Urothelium cell line (cell line): ENCODE measurements around the gene C17orf107.
"Not testable (repeated sequence)": the region's sequence is repeated elsewhere in the genome, so short reads cannot be mapped to it uniquely, and the experiment has no call there.

ENCODE experiments used
- DNase-seq: peaks from one replicate; pipeline ENCODE4 v3.0.0; 2011; ENCODE audit warnings: low spot score, mixed read lengths
- FAIRE-seq: peaks from 2 replicates; lab custom pipeline; 2011; peaks lifted over from hg19 to GRCh38; lab: Jason Lieb, UNC

The C17orf107 gene

DNA sequence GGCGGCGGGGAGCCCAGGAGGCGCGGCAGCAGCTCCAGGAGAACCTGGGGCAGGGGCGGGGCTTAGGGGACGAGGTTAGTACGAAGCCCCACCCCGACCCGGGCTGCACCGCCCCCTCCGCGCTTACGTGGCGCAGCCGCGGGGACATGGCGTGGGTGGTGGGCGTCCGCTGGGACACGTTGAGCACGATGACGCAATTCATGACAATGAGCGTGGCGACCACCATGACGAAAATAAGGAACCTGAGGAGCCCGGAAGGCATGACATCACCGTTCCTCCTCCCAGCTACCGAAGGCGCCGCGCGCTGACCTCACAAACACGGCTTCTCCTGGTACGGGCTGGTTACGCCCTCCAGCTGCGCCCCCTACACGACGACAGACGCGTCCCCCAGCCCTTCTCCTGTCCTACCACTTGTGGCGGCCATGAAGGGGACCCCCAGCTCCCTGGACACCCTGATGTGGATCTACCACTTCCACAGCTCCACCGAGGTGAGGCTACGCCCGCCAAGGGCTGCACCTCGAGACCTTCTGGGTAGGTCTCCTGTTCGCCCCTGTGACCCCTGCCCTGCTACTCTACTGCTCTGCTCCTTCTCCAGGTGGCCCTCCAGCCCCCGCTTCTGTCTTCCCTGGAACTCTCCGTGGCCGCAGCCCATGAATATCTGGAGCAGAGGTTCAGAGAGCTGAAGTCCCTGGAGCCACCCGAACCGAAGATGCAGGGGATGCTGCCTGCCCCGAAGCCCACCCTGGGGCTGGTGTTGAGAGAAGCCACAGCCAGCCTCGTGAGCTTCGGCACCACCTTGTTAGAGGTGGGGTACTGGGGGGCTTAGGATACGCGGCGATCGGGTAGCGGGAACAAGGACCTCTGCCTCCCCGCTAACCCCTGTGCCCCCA is at the start of gene C17orf107:
Gene C17orf107 (plus strand): TSS at position 196 of the 890 bp plus-strand sequence. CDS start 227 bp downstream, at position 423.
- DNase-seq (no peak), FAIRE-seq (no peak)

DNA sequence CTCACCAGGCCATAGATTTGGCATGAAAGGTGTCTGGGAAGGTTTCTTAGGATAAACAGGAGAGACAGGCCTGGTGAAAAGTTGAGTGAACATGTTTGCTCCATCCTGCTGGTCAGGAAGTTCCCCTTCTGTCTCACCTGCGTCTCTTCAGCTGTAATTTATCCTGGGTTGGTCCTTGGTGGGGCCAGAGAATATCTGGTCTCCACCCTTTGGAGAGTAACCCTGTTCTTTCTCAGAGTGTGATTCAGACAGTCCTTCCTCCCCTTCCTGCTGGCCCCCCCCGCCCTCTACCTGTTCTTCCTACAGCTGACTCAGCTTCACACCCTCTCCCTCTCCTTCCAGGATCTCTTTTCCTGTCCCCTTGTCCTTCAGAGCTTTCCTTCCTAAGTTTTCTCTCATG is 49.1 kb upstream of the C17orf107 start:
- no peak for FAIRE-seq
- no peak for DNase-seq

DNA sequence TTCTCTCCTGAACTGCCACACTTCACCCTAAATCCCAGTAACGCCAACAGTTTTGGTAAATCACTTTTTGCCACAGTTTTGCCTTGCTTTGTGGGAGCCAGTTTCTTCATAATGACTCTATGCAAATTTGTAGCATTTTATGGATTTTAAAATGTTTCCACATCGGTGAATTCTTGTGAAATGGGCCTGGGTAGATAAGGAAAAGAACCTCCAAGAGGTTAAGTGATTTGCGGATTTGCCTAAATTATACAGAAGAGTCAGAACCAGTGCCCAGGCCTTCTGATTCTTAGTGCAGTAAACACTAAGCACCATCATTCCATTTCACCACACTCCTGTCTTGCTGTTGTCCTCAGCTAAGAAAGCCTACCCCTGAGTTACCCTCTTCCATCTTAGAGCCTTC is 48.3 kb upstream of the C17orf107 start:
- DNase-seq (no peak), FAIRE-seq (no peak)

DNA sequence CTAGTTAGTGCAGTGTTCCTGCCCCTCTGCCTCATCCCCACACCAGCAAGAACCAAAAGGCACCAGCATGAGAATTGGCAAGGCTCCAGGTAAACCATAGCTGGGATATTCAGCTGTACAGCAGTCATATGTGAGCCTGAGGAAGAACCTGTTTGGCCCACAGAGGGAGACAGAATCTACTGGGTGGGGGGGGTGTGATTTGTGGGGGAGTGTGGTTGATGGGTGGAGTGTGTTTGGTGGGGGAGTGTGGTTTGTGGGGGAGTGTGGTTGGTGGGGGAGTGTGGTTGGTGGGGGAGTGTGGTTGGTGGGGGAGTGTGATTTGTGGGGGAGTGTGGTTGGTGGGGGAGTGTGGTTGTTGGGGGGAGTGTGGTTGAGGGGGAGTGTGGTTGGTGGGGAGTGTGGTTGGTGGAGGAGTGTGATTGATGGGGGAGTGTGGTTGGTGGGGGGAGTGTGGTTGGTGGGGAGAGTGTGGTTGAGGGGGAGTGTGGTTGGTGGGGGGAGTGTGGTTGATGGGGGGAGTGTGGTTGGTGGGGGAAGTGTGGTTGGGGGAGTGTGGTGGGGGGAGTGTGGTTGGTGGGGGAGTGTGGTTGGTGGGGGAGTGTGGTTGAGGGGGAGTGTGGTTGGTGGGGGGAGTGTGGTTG is 46.6 kb upstream of the C17orf107 start:
- no peak for FAIRE-seq
- DNase-seq: peak; percentile 22

DNA sequence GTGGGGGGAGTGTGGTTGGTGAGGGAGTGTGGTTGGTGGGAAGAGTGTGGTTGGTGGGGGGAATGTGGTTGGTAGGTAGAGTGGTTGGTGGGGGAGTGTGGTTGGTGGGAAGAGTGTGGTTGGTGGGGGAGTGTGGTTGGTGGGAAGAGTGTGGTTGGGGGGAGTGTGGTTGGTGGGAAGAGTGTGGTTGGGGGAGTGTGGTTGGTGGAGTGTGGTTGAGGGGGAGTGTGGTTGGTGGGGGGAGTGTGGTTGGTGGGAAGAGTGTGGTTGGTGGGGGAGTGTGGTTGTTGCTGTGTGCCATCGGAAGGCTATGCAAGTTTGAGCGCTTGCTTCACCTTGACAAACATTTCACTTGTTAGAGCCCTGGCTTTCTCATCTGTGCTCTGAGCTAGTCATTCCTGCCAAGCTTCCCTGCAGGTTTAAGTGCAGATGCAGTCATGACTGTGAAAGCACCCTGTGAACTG is 46.1 kb upstream of the C17orf107 start:
- FAIRE-seq (no peak), DNase-seq (no peak)

DNA sequence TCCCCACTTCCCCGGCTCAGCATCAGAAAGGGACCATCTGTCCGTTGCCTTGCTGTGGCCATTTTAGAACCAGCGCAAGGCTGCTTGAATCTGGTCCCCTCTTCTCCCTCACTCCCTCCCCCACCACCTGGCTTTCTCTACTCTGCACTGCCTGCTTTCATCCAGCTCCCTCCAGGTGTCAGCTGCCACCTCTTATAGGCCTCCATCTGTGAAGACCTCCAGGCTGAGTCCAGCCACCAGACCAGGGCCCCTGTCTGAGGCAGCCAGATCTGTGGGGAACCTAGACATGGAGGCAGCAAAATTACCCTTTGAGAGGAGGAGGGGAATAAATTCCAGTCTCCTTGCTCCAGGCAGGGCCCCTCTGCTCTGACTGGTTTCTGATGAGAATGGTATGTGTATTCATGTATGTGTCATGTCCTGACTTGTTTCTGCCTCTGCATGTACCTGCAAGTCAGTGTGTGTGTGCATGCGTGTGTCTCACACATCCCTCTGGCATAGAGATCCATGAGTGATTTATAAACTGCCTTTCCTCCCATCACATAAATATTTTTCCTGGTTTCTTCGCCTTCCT is 45.1 kb upstream of the C17orf107 start:
- DNase-seq (no peak), FAIRE-seq (no peak)

DNA sequence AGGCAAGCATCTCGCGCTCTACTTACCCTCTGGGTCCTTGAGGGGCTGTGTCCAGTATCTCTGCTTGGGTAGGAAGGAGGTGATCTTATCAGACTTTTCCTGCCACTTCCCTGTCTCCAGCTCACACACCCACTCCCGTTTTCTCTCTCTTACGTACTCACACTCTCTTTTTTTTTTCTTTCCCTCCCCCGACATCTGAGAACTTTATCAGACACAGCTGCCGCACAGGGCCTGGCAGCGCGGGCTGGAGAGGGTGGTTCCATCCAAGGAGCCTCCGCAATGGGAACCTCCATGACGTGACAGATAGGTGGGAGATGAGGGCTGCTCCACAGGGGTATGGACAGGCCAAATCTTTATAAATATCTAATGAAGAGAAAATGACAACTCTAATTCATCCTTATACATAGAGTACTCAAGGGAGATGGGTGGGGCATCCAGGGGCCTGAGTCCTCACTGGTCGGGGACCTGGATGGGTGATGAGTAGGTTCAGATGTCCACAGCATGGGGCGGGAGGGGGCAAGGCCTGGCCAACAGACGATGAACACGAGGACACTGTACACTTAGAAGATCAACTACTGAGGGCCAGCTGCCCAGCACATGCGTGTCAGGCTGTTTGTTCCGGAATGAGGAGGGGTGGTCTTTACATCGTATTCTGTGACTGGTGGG is 42.9 kb upstream of the C17orf107 start:
- no peak for FAIRE-seq
- DNase-seq: no peak

DNA sequence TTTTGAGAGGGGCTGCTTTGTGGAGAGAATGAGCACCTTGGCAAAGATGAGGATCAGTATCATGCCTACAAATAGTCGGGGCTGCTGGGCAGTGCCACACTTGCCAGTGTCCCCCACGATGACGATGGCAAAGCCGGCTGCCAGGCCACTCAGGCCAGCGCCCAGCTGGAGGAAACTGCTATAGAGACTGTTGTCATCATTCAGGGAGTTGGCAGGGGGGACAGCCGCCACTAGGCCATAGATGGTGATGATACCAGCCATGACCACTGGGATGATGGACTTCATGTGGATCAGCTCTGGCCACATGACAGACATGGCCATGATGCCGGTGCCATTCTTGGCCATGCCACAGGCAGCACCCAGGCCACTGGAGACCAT is 42.4 kb upstream of the C17orf107 start:
- FAIRE-seq (no peak), DNase-seq (no peak)

DNA sequence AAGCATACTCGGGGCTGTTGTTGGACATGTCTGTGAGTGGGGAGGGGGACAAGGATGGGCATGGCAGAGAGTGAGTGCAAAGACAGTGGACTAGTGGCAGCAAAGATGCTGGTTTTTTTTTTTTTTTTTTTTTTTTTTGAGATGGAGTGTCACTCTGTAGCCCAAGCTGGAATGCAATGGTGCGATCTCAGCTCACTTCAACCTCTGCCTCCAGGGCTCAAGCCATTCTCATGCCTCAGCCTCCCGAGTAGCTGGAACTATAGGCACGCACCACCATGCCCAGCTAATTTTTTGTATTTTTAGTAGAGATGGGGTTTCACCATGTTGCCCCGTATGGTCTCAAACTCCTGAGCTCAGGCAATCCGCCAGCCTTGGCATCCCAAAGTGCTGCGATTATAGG is 42.0 kb upstream of the C17orf107 start:
- not testable (repeated sequence) for DNase-seq, FAIRE-seq

DNA sequence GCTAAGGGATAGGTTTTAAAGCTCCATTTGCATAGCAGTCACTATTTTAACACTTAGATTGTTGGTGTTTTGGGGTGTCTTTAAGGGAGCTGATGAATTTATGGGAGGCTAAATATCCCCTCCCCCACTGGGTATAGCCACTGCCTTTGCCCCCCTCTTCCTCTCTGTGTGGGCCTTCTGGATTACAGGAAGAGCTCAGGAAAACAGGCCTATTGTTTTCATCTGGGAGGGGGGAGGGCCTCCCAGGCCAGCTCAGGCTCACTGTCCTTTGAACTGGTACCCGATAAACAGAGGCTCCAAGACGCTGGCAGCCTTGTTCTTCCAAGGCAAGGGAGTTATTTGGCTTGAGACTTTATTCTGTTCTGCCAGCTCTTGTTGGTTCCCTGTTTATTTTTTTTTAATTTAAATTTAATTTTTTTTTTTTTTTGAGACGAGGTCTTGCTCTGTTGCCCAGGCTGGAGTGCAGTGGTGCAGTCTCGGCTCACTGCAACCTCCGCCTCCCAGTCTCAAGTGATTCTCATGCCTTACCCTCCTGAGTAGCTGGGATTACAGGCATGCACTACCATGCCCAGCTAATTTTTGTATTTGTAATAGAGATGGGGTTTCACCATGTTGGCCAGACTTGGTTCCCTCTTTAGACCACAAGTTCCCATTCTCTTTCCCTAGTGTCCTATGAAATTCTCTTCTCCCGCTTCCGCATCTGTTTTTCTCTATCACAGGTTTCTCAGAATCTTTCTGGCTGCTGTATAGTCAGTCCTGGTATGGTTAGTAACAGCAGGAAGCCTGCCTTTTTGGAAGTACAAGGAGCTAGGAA is 41.1 kb upstream of the C17orf107 start:
- no peak for FAIRE-seq
- DNase-seq: peak; percentile 65

DNA sequence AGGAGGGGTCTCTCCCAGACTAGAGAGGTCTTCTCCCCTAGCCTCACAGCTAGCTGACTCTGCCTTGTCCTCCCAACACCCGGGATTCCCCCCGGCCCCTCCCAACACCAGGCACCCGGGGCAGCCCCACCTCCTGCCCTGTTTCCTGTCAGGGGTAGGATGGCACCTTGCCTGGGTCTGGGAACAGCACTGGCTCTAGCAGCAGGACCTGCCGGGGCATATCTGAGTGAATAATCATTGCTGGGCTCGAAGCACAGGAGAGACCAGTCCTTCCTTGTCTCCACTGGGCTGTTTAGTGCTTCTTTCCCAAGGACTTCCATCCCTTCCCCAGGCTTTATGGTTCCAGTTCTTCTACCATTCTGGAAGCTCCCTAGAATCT is 40.5 kb upstream of the C17orf107 start:
- FAIRE-seq: no peak
- DNase-seq: peak; percentile 64

DNA sequence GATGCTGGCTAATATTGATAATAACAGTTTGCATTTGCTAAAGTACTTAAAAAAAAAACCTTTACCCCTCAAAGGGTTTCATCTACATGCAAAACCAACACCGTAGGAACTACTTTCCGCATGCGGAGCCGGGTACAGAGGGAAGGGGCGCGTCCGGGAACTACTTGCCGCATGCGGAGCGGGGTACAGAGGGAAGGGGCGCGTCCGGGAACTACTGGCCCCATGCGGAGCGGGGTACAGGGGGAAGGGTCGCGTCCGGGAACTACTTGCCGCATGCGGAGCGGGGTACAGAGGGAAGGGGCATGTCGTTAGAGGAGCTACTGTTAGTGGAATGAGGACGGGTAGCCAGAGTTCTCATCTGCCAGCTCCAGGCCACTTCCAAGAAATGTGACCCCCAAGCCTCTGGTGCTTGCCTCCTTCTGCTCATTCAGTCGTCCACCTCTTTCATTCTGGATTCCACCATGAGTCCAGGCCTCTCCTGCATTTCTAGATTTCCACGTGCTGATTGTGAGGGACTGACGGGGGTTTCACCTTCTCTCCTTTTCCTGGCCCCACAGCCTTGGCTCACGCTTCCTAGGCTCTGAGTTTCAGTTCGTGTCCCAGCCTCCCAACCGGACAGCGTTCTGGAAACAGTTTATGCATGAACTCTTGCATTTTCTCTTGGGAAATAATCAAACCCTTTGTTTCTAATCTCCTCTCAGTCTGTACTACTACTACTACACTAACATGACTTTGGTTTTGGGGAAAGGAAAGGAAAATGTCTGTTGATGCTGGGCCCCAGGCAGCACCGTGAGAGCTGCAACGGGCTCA is 39.3 kb upstream of the C17orf107 start:
- FAIRE-seq (no peak), DNase-seq (no peak)

DNA sequence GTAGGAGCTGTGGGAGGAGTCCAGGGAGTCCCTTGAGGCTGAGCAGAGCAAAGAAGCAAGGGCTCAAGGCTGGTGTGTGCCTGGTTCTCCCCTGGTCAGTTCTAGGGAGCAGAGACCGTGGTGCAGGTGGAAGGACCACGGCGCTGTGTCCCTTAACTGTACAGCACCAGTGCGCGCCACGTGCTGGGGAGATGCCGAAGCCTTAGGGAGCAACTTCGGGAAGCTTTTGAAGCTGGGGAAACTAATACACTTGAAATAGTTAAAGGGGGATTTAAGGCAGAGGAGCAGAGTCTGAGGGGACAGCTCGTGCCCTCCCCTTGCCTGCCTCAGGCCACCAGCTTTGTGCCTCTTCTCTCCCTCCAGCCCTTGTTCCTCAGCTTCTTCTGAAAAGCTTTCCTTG is 38.7 kb upstream of the C17orf107 start:
- FAIRE-seq: no peak
- DNase-seq: no peak

DNA sequence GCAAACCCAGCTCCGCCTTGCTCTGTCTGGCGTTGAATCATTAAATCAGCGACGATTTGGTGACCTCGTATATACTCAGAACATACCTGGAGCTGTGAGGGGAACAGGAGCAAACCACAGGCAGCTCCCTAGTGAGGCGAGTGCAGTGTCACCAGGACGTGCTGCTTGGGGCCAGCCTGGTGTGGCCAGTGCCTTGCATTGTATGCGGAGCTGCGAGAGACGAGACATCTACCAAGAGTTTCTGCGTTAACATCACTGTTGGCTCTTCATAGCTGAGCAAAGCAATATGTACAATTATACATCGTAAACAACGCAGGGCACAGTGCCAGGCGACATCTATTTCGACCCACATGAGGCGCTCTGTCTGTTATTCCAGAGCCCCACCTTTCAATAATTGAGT is 38.3 kb upstream of the C17orf107 start:
- no peak for FAIRE-seq
- DNase-seq: no peak

DNA sequence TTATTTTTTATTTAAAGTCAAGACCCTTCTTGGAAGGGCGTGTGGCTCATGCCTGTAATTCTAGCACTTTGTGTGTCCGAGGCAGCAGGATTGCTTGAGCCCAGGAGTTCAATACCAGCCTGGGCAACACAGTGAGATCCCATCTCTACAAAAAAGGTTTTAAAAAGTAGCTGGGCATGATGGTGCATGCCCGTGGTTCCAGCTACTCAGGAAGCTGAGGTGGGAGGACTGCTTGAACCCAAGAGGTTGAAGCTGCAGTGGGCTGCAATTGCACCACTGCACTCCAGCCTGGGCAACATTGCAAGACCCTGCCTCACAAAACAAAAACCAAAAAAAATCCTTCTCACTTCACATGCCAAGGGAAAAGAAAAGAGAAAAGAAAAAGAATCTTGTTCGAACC is 36.6 kb upstream of the C17orf107 start:
- no peak for FAIRE-seq
- no peak for DNase-seq

DNA sequence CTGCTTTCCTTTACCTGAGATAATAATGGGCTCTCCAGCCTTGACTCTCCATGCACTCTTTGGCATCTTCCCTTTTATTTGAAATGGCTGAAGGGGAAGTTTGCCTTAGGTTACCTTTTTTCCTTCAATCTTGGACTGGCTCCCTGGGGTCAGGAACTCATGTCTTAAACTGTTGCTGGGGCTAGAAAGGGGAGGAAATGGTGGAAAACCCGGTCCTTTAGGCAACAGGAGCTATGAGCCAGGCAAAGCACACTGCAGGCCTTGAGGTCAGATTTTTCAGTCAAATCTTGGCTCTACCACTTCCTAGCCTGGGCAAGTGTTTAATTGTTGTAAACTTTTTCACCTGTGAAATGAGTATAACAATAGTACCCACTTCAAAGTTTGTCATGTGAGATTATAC is 36.0 kb upstream of the C17orf107 start:
- FAIRE-seq (no peak), DNase-seq (no peak)

DNA sequence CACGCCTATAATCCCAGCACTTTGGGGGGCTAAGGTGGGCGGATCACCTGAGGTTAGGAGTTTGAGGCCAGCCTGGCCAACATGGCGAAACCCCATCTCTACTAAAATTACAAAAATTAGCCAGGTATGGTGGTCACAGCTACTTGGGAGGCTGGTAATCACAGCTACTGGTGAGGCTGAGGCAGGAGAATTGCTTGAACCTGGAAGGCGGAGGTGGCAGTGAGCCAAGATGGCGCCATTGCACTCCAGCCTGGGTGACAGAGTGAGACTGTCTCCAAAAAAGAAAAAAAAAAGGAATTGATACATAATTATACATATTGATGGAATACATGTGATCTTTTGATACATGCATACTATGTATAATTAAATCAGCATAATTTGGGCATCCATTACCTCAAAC is 31.8 kb upstream of the C17orf107 start:
- DNase-seq, FAIRE-seq: not testable (repeated sequence)

DNA sequence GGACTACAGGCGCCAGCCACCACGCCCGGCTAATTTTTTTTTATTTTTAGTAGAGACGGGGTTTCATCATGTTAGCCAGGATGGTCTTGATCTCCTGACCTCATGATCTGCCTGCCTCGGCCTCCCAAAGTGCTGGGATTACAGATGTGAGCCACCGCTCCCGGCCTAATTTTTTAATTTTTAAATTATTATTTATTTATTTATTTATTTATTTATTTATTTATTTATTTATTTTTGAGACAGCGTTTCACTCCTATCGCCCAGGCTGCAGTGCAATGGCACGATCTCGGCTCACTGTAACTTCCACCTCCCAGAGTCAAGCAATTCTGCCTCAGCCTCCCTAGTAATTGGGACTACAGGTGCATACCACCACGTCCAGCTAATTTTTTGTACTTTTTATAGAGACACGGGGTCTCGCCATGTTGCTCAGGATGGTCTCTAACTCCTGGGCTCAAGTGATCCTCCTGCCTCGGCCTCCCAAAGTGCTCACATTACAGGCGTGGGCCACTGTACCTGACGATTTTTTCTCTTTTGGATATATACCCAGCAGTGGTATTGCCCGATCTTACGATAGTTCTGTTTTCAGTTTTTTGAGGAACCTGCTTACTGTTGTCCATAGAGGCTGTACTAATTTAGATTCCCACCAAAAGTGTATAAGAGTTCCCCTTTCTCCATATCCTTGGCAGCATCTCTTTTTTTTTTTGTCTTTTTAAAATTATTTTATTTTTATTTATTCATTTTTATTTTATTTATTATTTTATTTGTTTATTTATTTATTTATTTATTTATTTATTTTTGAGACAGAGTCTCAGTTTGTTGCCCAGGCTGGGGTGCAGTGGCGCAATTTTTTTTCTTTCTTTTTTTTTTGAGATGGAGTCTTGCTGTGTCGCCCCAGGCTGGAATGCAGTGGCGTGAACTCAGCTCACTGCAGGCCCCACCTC is 30.0 kb upstream of the C17orf107 start:
- DNase-seq, FAIRE-seq: not testable (repeated sequence)

DNA sequence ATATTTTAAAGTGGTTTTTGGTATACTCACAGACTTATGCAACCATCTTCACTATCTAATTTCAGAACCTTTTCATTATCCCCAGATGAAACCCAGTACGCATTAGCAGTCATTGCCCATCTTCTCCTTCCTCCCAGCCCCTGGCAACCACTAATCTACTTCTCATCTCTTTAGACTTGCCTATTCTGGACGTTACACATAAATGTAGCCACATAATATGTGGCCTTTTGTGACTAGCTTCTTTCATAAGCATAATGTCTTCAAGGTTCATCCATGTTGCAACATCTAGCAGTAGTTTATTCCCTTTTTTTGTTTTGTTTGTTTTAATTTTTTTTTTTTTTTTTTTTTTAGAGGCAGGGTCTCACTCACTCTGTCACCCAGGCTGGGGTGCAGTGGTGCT is 28.5 kb upstream of the C17orf107 start:
- DNase-seq (no peak), FAIRE-seq (no peak)
